Measurements from ENCODE around the gene MICAL2.

MICAL2 gene

DNA sequence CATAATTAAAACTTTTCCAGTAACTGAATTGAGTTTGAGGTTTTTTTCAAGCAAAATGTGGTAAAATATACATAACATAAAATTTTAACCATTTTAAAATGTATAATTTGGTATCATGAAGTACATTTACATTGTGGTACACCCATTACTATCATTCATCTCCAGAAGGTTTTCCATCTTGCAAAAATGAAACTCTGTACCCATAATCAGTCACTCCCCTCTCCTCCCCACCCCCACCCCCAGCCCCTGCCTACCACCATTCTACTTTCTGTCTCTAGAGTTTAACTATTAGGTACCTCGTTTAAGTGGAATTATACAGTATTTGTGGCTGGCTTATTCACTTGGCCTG lies 63.7 kb downstream of the MICAL2 start:
- Histone ChIP-seq H3K27me3 (ENCODE audit: insufficient read depth, low read length) (no peaks in the 10 kb centered on the region), H3K79me2 (ENCODE audit: control insufficient read depth, insufficient read depth, low read length, unreplicated experiment) (peaks cover 23% of the 10 kb centered on the region), H2AFZ (ENCODE audit: low read length, unreplicated experiment) (no peak overlapping the region), H3K36me3 (ENCODE audit: insufficient read depth, low read length) (peaks cover 11% of the 10 kb centered on the region), H3K4me3 (ENCODE audit: low read depth, low read length) (no peak overlapping the region), H3K27ac (ENCODE audit: low read depth, low read length) (peak overlapping the region; percentile 98), H3K4me1 (ENCODE audit: control insufficient read depth, insufficient read depth, low read length, unreplicated experiment) (peaks cover 74% of the 10 kb centered on the region)

- Histone ChIP-seq H2AFZ (ENCODE audit: low read length, unreplicated experiment) (no peak overlapping the region), H3K4me1 (ENCODE audit: control insufficient read depth, insufficient read depth, low read length, unreplicated experiment) (peaks cover 72% of the 10 kb centered on the region), H3K79me2 (ENCODE audit: control insufficient read depth, insufficient read depth, low read length, unreplicated experiment) (peaks cover 23% of the 10 kb centered on the region), H3K36me3 (ENCODE audit: insufficient read depth, low read length) (peaks cover 11% of the 10 kb centered on the region), H3K27ac (ENCODE audit: low read depth, low read length) (peak overlapping the region; percentile 98), H3K4me3 (ENCODE audit: low read depth, low read length) (no peak overlapping the region), H3K27me3 (ENCODE audit: insufficient read depth, low read length) (no peaks in the 10 kb centered on the region)
These were observed 64.2 kb downstream of the MICAL2 start for GRCh38 chr11:12174477-12175143.

GRCh38 chr11:12175694-12176241 lies 65.4 kb downstream of the MICAL2 start:
- no peaks in the 10 kb centered on the region for H3K27me3 ChIP-seq (ENCODE audit: insufficient read depth, low read length)
- no peak overlapping the region for H2AFZ ChIP-seq (ENCODE audit: low read length, unreplicated experiment)
- H3K4me3 ChIP-seq (ENCODE audit: low read depth, low read length), result peak overlapping the region; percentile 12; the same call in 1 of the 2 replicates
- H3K4me1 ChIP-seq (ENCODE audit: control insufficient read depth, insufficient read depth, low read length, unreplicated experiment), result peaks cover 63% of the 10 kb centered on the region
- H3K36me3 ChIP-seq (ENCODE audit: insufficient read depth, low read length), result peaks cover 11% of the 10 kb centered on the region
- H3K79me2 ChIP-seq (ENCODE audit: control insufficient read depth, insufficient read depth, low read length, unreplicated experiment), result peaks cover 21% of the 10 kb centered on the region
- peak overlapping the region; percentile 98 for H3K27ac ChIP-seq (ENCODE audit: low read depth, low read length)

- H3K79me2 ChIP-seq (ENCODE audit: control insufficient read depth, insufficient read depth, low read length, unreplicated experiment), result peaks cover 17% of the 10 kb centered on the region
- peaks cover 62% of the 10 kb centered on the region for H3K4me1 ChIP-seq (ENCODE audit: control insufficient read depth, insufficient read depth, low read length, unreplicated experiment)
- H3K36me3 ChIP-seq (ENCODE audit: insufficient read depth, low read length), result peaks cover 11% of the 10 kb centered on the region
- no peak overlapping the region for H3K4me3 ChIP-seq (ENCODE audit: low read depth, low read length)
- no peak overlapping the region for H2AFZ ChIP-seq (ENCODE audit: low read length, unreplicated experiment)
- peak overlapping the region; percentile 98 for H3K27ac ChIP-seq (ENCODE audit: low read depth, low read length)
- no peaks in the 10 kb centered on the region for H3K27me3 ChIP-seq (ENCODE audit: insufficient read depth, low read length)
These were observed 66.0 kb downstream of the MICAL2 start for GRCh38 chr11:12176410-12176809.

DNA sequence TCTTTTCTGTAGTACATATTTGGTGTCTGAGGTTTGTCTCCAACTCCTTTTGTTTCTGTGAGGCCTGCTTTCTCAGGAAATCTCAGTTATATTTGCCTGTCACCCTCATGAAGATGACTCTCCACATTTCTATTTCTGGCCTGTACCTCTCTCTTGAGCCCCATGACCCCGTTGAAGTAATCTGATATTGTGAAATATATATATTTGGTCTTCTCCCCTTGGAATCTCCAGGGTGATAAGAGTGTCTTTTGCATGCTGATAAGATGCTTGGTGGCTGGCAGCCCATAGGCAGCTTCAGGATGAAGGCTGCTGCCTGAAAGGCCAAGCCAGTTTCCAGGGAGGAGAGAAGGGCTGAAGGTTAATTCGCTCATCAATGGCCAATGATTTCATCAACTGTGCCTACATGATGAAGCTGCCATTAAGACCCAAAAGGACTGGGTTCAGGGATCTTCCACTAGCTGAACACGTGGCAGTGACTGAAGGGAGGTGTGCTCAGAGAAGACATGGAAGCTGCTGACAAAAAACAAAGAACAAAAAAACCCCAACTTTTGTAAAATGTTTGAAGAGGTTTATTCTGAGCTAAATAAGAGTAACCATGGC lies 67.4 kb downstream of the MICAL2 start:
- Histone ChIP-seq H3K4me1 (ENCODE audit: control insufficient read depth, insufficient read depth, low read length, unreplicated experiment) (peaks cover 76% of the 10 kb centered on the region), H3K79me2 (ENCODE audit: control insufficient read depth, insufficient read depth, low read length, unreplicated experiment) (peaks cover 8% of the 10 kb centered on the region)

GRCh38 chr11:12179019-12179418 lies 68.6 kb downstream of the MICAL2 start:
- no peak overlapping the region for H2AFZ ChIP-seq (ENCODE audit: low read length, unreplicated experiment)
- no peak overlapping the region for H3K27ac ChIP-seq (ENCODE audit: low read depth, low read length)
- peaks cover 10% of the 10 kb centered on the region for H3K79me2 ChIP-seq (ENCODE audit: control insufficient read depth, insufficient read depth, low read length, unreplicated experiment)
- peaks cover 77% of the 10 kb centered on the region for H3K4me1 ChIP-seq (ENCODE audit: control insufficient read depth, insufficient read depth, low read length, unreplicated experiment)
- H3K4me3 ChIP-seq (ENCODE audit: low read depth, low read length), result no peak overlapping the region
- no peaks in the 10 kb centered on the region for H3K27me3 ChIP-seq (ENCODE audit: insufficient read depth, low read length)
- H3K36me3 ChIP-seq (ENCODE audit: insufficient read depth, low read length), result peaks cover 7% of the 10 kb centered on the region

More for the DNA sequence above, 67.4 kb downstream of the MICAL2 start:
- Histone ChIP-seq H2AFZ (ENCODE audit: low read length, unreplicated experiment) (no peak overlapping the region), H3K36me3 (ENCODE audit: insufficient read depth, low read length) (peaks cover 7% of the 10 kb centered on the region), H3K27me3 (ENCODE audit: insufficient read depth, low read length) (no peaks in the 10 kb centered on the region), H3K27ac (ENCODE audit: low read depth, low read length) (peak overlapping the region; percentile 98), H3K4me3 (ENCODE audit: low read depth, low read length) (no peak overlapping the region)

DNA sequence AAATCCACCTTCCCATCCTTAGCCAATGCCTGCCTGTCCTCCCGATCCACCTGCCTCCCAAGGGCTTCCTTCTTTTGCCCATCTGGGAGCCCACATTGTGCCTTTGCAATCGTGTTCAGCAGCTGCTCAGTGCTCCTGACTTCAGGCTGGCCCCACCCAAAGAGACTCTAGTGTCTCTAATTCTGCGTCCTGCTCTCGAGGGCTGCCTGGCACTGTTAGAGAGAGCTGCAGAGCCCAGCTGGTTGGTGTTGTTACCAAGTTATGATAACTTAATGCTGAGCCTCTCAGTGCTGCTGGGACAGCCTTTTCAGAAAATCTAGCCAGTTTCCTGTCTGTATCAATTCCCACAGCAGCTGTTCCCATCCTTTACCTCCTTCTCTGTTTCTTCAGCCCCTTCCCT lies 69.1 kb downstream of the MICAL2 start:
- Histone ChIP-seq H3K27me3 (ENCODE audit: insufficient read depth, low read length) (no peaks in the 10 kb centered on the region), H3K79me2 (ENCODE audit: control insufficient read depth, insufficient read depth, low read length, unreplicated experiment) (peaks cover 16% of the 10 kb centered on the region), H3K27ac (ENCODE audit: low read depth, low read length) (peak overlapping the region; percentile 17; the same call in 1 of the 2 replicates), H3K4me1 (ENCODE audit: control insufficient read depth, insufficient read depth, low read length, unreplicated experiment) (peaks cover 77% of the 10 kb centered on the region), H2AFZ (ENCODE audit: low read length, unreplicated experiment) (no peak overlapping the region), H3K36me3 (ENCODE audit: insufficient read depth, low read length) (peaks cover 7% of the 10 kb centered on the region), H3K4me3 (ENCODE audit: low read depth, low read length) (no peak overlapping the region)

- Histone ChIP-seq H2AFZ (ENCODE audit: low read length, unreplicated experiment) (no peak overlapping the region), H3K79me2 (ENCODE audit: control insufficient read depth, insufficient read depth, low read length, unreplicated experiment) (peaks cover 16% of the 10 kb centered on the region), H3K4me1 (ENCODE audit: control insufficient read depth, insufficient read depth, low read length, unreplicated experiment) (peaks cover 71% of the 10 kb centered on the region), H3K36me3 (ENCODE audit: insufficient read depth, low read length) (peaks cover 7% of the 10 kb centered on the region), H3K4me3 (ENCODE audit: low read depth, low read length) (no peak overlapping the region), H3K27ac (ENCODE audit: low read depth, low read length) (peak overlapping the region; percentile 97), H3K27me3 (ENCODE audit: insufficient read depth, low read length) (no peaks in the 10 kb centered on the region)
These were observed 70.1 kb downstream of the MICAL2 start for GRCh38 chr11:12180257-12181205.

DNA sequence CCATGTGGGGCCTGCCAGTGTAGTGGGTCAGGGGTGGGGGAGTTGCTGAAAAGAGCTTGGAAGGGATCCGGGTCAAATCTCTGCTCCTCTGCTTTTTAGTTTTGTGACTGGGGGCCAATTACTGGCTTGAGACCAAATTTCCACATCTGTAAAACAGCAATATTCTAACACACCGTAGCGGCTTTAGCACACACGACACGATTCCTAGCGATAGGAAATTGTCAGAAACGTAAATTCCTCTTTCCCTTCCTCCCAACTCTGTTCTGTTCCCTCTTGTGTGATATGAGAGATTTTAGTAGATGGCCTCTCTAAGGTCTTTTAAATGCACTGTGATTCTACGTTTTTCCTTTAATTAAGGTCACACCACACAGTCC lies 71.9 kb downstream of the MICAL2 start:
- H3K79me2 ChIP-seq (ENCODE audit: control insufficient read depth, insufficient read depth, low read length, unreplicated experiment), result peaks cover 15% of the 10 kb centered on the region
- no peak overlapping the region for H3K4me3 ChIP-seq (ENCODE audit: low read depth, low read length)
- no peaks in the 10 kb centered on the region for H3K27me3 ChIP-seq (ENCODE audit: insufficient read depth, low read length)
- H2AFZ ChIP-seq (ENCODE audit: low read length, unreplicated experiment), result no peak overlapping the region
- no peaks in the 10 kb centered on the region for H3K36me3 ChIP-seq (ENCODE audit: insufficient read depth, low read length)
- H3K27ac ChIP-seq (ENCODE audit: low read depth, low read length), result peak overlapping the region; percentile 97
- H3K4me1 ChIP-seq (ENCODE audit: control insufficient read depth, insufficient read depth, low read length, unreplicated experiment), result peaks cover 54% of the 10 kb centered on the region

- Histone ChIP-seq H3K4me1 (ENCODE audit: control insufficient read depth, insufficient read depth, low read length, unreplicated experiment) (peaks cover 48% of the 10 kb centered on the region), H3K36me3 (ENCODE audit: insufficient read depth, low read length) (no peaks in the 10 kb centered on the region), H2AFZ (ENCODE audit: low read length, unreplicated experiment) (no peak overlapping the region), H3K27ac (ENCODE audit: low read depth, low read length) (peak overlapping the region; percentile 97), H3K79me2 (ENCODE audit: control insufficient read depth, insufficient read depth, low read length, unreplicated experiment) (peaks cover 15% of the 10 kb centered on the region), H3K4me3 (ENCODE audit: low read depth, low read length) (peak overlapping the region; percentile 22; the same call in 1 of the 2 replicates), H3K27me3 (ENCODE audit: insufficient read depth, low read length) (no peaks in the 10 kb centered on the region)
These were observed 72.5 kb downstream of the MICAL2 start for GRCh38 chr11:12182676-12183541.
